Testis (tissue), 3 donors: ENCODE results near the gene EXD3. TPM values are rescaled to one million over a fixed set of nuclear protein-coding genes. Genes with fewer than 3 reads are reported as not detected.

ENCODE experiments used
- DNase-seq: peaks from one replicate; pipeline ENCODE4 v3.0.0-alpha.2; 2019
- H3K27ac ChIP-seq, 2 donors: fragments of 200-600 bp; sonication (generic); one replicate each; pipeline ENCODE4 v1.5.1; 2019
- H3K27me3 ChIP-seq: fragments of 200-600 bp; sonication (generic); one replicate; pipeline ENCODE4 v1.5.1; 2019
- H3K36me3 ChIP-seq: fragments of 200-600 bp; sonication (generic); one replicate; pipeline ENCODE4 v1.5.1; 2017; ENCODE audit warnings: low read depth; ENCODE audit errors: missing control alignments
- H3K4me1 ChIP-seq: fragments of 200-600 bp; sonication (generic); one replicate; pipeline ENCODE4 v1.5.1; 2019
- H3K4me3 ChIP-seq, 2 donors: fragments of 200-600 bp; sonication (generic); one replicate each; pipeline ENCODE4 v1.5.1; 2017 to 2019
- H3K9me3 ChIP-seq: fragments of 200-600 bp; sonication (generic); one replicate; pipeline ENCODE4 v1.5.1; 2017
- POLR2A ChIP-seq: fragments of 450-650 bp; IDR thresholded peaks from one replicate; pipeline ENCODE4 v1.6.1; 2017; ENCODE audit warnings: antibody characterized with exemption, mild to moderate bottlenecking, moderate library complexity
- WGBS, 2 donors: methylation state at CpG; one replicate each; pipeline ENCODE4 v1.1.5; 2018; 5-methylcytosine and 5-hydroxymethylcytosine counted together
- intact Hi-C: fragments of 100-400 bp; cut with DNase I; formaldehyde crosslinking; loops from one replicate; pipeline ENCODE4 v1.15.1; 2023; ENCODE audit warnings: low total_unique reads
- polyA plus RNA-seq: library from polyadenylated mRNA; stranded (reverse); fragments of 350-450 nt; fragmentation: Illumina TruSeq; extraction: RNeasy Lipid Tissue Mini Kit (QIAGEN cat#74804); gene quantifications from one replicate; pipeline ENCODE4 v1.2.3, GENCODE V29; 2014; ENCODE audit warnings: low read depth, low replicate concordance; ENCODE audit not compliant: insufficient read depth
- total RNA-seq, 2 donors: library from RNA; depleted of rRNA; stranded (reverse); fragments of >200 nt; gene quantifications; one replicate each; pipeline ENCODE4 v1.2.3, GENCODE V29; 2016
- TF ChIP-seq, protein P1 (sequence below), 3 experiments: fragments of 450-650 bp in 2 of 3; fragments of 200-600 bp in 1 of 3; sonication (generic) in 1 of 3; IDR thresholded peaks; one replicate each; pipeline ENCODE4 v1.5.1; 2016 to 2019; ENCODE audit warnings: antibody characterized with exemption in 3 of 3, mild to moderate bottlenecking in 2 of 3, moderate library complexity in 1 of 3

EXD3 gene
- total and polyA plus RNA-seq, 3 donors from 2014 or later = 8.9 to 24.5 (median 15.5) TPM

GRCh38 chr9:137448602-137448962, 25.6 kb upstream of the EXD3 start:
- intact Hi-C loops = no loop called here
- Histone ChIP-seq H3K4me1 (no peaks in the 10 kb centered on the region), H3K36me3 (no peaks in the 10 kb centered on the region), H3K9me3 (no peaks in the 10 kb centered on the region), H3K27ac (no peak overlapping the region), H3K27me3 (no peaks in the 10 kb centered on the region), H3K4me3 (no peak overlapping the region)
- WGBS, 2 donors = 88% methylated on average over 11 to 14 of the region's 16 CpGs
- TF ChIP-seq, protein P1, sequence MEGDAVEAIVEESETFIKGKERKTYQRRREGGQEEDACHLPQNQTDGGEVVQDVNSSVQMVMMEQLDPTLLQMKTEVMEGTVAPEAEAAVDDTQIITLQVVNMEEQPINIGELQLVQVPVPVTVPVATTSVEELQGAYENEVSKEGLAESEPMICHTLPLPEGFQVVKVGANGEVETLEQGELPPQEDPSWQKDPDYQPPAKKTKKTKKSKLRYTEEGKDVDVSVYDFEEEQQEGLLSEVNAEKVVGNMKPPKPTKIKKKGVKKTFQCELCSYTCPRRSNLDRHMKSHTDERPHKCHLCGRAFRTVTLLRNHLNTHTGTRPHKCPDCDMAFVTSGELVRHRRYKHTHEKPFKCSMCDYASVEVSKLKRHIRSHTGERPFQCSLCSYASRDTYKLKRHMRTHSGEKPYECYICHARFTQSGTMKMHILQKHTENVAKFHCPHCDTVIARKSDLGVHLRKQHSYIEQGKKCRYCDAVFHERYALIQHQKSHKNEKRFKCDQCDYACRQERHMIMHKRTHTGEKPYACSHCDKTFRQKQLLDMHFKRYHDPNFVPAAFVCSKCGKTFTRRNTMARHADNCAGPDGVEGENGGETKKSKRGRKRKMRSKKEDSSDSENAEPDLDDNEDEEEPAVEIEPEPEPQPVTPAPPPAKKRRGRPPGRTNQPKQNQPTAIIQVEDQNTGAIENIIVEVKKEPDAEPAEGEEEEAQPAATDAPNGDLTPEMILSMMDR (IDR thresholded peaks at IDR 0.05) = no peak
- TF ChIP-seq POLR2A = no peak
- no peak for DNase-seq

DNA sequence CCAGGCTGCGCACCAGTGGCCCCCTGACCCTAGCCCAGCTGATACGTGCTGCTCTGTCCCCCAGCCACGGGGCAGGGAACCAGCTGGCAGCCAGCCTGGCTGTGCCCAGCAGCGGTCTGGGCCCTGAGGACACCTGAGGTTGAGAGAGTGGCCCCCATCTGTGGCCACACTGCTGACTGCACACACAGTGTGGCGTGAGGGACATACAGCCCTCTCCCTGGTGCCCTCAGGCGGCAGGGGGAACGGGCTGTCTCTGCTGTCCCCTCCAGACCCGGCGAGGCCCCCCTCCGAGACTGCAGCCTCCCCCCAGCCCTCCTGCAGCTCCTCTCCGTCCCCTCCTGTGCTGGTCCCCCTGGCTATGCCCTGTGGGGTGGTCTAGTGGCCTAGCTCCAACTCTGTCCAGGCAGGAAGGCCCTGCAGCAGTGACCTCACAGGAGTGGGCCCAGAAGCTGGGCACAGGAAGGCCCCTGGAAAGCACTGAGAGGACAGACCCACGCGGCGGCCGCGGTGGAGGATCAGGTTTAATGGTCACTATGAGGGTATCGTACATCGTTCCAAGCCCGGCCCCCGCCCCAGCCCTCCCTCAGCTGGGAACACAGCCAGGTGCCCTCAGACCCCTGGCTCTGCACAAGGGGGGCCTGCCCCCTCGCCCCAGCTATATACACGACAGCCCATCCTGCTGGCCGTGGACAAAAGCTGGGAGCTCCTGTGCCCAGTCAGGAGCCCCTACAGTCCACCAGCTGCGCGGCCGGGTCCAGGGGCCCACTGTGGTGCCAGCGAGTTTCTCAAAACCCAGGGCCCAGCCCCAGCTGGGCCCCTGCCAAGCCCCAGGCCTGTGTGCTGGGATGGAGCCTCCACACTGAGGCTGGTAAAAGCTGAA, 25.0 kb upstream of the EXD3 start:
- no peak overlapping the region for H3K27ac ChIP-seq
- H3K9me3 ChIP-seq = no peaks in the 10 kb centered on the region
- no peaks in the 10 kb centered on the region for H3K4me1 ChIP-seq
- TF ChIP-seq POLR2A = no peak
- TF ChIP-seq, protein P1 (IDR thresholded peaks at IDR 0.05) = no peak
- no peak for DNase-seq
- H3K36me3 ChIP-seq = no peaks in the 10 kb centered on the region
- no peaks in the 10 kb centered on the region for H3K27me3 ChIP-seq
- intact Hi-C loops = no loop called here
- H3K4me3 ChIP-seq = no peak overlapping the region
- 85 to 100% methylated on average over 2 to 27 of the region's 27 CpGs for WGBS, 2 donors

DNA sequence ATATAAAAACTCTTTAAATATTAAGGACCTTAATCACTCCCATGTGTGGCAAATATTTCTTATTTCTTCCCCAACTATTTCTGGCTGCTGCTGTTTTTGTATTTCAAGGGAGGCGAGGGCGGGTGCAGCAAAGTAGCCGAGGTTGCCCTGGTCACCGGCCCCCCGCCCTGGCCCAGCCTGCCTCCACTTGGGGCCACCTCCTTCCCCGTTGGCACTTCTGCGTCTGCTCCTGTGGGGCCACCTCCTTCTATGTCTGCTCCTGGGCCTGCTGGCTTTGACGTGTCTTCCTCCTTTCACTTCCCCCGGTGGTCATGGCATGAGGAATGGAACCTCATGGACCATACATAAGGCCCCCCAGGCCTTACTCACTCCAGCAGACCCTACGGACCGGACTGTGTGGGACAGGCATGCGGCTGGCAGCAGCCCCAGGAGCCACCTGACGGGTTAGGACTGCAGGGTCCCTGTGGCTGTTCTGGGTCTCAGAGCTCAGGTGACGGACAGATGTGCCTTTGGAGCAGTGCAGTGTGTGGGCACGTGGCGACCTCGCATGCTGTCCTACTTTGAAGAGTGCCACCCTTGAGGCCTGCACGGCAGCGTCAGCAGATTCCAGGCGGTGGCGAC, 24.0 kb upstream of the EXD3 start:
- Histone ChIP-seq H3K27me3 (no peaks in the 10 kb centered on the region), H3K36me3 (no peaks in the 10 kb centered on the region), H3K4me3 (no peak overlapping the region), H3K9me3 (no peaks in the 10 kb centered on the region), H3K27ac (no peak overlapping the region), H3K4me1 (no peaks in the 10 kb centered on the region)
- WGBS, 2 donors = 68 to 81% methylated on average over 21 of the region's 21 CpGs
- no peak for TF ChIP-seq POLR2A
- TF ChIP-seq, protein P1 (IDR thresholded peaks at IDR 0.05) = no peak
- DNase-seq = no peak
- intact Hi-C loops = no loop called here

DNA sequence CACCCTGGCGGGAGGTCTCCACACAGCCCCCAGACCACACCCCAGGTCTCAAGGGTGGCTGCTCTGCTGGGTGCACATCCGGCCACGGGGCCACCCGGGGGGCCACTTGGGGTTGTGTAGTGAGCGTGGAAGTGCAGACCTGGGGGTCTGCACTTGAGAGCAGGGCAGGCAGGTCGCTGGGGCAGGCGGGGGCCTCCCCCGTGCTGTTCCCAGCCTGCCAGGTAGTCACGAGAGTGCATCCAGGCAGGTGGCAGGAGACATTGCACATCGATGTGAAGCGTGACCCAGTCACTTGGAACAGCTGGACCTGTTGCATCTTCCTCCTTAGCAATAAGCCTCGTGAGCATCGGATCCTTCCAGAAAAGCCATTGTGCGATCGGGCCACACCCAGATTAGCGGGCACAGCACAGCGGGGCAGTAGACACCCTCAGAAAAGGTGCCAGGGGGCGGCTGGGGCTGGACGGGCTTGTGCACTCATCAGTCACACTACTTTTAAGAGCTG, 23.0 kb upstream of the EXD3 start:
- intact Hi-C loops = no loop called here
- WGBS, 2 donors = 47 to 71% methylated on average over 16 to 19 of the region's 19 CpGs

More for the DNA sequence above, 23.0 kb upstream of the EXD3 start:
- Histone ChIP-seq H3K27ac (no peak overlapping the region), H3K4me3 (no peak overlapping the region), H3K27me3 (no peaks in the 10 kb centered on the region), H3K9me3 (no peaks in the 10 kb centered on the region), H3K4me1 (no peaks in the 10 kb centered on the region), H3K36me3 (no peaks in the 10 kb centered on the region)
- DNase-seq = no peak
- TF ChIP-seq, protein P1 (IDR thresholded peaks at IDR 0.05) = no peak
- TF ChIP-seq POLR2A = no peak
